HG03060 (cell line): ENCODE data around the gene PCBD1.
"Not testable (repeated sequence)": the region's sequence is repeated elsewhere in the genome, so short reads cannot be mapped to it uniquely, and the experiment has no call there.

Source experiments
- ATAC-seq: cut with Tn5 transposase; IDR thresholded peaks from one replicate; pipeline ENCODE4 v1.9.1; 2021; ENCODE audit warnings: low read depth, moderate number of reproducible peaks; ENCODE audit not compliant: unreplicated experiment

PCBD1 gene

GRCh38 chr10:70879207-70879606 is 9.2 kb downstream of the PCBD1 start:
- ATAC-seq = no peak

GRCh38 chr10:70874061-70874460 is 14.3 kb downstream of the PCBD1 start:
- no peak for ATAC-seq

- ATAC-seq = no peak
Observed at GRCh38 chr10:70872291-70872690, 16.1 kb downstream of the PCBD1 start.

GRCh38 chr10:70866424-70866823 is 21.9 kb downstream of the PCBD1 start:
- ATAC-seq = no peak

- no peak for ATAC-seq
Observed at GRCh38 chr10:70864935-70865334, 23.4 kb downstream of the PCBD1 start.

- no peak for ATAC-seq
Observed at GRCh38 chr10:70863470-70864160, 24.8 kb downstream of the PCBD1 start.

GRCh38 chr10:70861495-70862197 is 26.7 kb downstream of the PCBD1 start:
- ATAC-seq = not testable (repeated sequence)

- no peak for ATAC-seq
Observed at GRCh38 chr10:70858759-70859158, 29.6 kb downstream of the PCBD1 start.

- ATAC-seq = no peak
Observed at GRCh38 chr10:70856454-70856853, 31.9 kb downstream of the PCBD1 start.

- ATAC-seq = no peak
Observed at GRCh38 chr10:70853457-70853856, 34.9 kb downstream of the PCBD1 start.

GRCh38 chr10:70853038-70853437 is 35.3 kb downstream of the PCBD1 start:
- no peak for ATAC-seq

GRCh38 chr10:70851597-70852475 is 36.5 kb downstream of the PCBD1 start:
- no peak for ATAC-seq

GRCh38 chr10:70850097-70850496 is 38.3 kb downstream of the PCBD1 start:
- ATAC-seq = no peak

- ATAC-seq = no peak
Observed at GRCh38 chr10:70849582-70850016, 38.8 kb downstream of the PCBD1 start.

- ATAC-seq = no peak
Observed at GRCh38 chr10:70847659-70848360, 40.6 kb downstream of the PCBD1 start.

- no peak for ATAC-seq
Observed at GRCh38 chr10:70846795-70847194, 41.6 kb downstream of the PCBD1 start.

GRCh38 chr10:70845816-70846215 is 42.5 kb downstream of the PCBD1 start:
- ATAC-seq = no peak

GRCh38 chr10:70845256-70845655 is 43.1 kb downstream of the PCBD1 start:
- ATAC-seq = no peak

- no peak for ATAC-seq
Observed at GRCh38 chr10:70843776-70844489, 44.4 kb downstream of the PCBD1 start.

GRCh38 chr10:70843333-70843732 is 45.0 kb downstream of the PCBD1 start:
- ATAC-seq = no peak
